ENCODE results near the gene RBM5.

DNA sequence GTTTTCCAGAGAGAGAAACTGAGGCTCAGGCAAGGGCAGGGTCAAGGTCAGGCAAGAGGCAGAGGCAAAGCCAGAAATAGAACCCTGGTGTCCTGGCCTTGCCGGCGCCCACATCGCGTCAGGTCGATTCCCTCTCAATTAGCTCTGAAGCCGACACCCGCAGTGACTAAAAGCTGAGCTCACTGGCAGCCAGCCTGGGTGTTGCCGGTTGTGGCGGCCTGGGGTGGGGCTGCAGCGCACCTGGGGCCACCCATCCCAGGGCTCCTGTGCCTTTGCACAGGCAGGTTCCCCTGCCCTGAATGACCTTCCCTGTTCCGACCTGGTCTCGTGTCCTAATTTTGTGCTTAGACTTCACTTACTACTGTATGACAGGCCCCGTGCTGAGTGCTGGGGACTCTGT is 72.6 kb downstream of the RBM5 start:
- TF ChIP-seq, protein P1, sequence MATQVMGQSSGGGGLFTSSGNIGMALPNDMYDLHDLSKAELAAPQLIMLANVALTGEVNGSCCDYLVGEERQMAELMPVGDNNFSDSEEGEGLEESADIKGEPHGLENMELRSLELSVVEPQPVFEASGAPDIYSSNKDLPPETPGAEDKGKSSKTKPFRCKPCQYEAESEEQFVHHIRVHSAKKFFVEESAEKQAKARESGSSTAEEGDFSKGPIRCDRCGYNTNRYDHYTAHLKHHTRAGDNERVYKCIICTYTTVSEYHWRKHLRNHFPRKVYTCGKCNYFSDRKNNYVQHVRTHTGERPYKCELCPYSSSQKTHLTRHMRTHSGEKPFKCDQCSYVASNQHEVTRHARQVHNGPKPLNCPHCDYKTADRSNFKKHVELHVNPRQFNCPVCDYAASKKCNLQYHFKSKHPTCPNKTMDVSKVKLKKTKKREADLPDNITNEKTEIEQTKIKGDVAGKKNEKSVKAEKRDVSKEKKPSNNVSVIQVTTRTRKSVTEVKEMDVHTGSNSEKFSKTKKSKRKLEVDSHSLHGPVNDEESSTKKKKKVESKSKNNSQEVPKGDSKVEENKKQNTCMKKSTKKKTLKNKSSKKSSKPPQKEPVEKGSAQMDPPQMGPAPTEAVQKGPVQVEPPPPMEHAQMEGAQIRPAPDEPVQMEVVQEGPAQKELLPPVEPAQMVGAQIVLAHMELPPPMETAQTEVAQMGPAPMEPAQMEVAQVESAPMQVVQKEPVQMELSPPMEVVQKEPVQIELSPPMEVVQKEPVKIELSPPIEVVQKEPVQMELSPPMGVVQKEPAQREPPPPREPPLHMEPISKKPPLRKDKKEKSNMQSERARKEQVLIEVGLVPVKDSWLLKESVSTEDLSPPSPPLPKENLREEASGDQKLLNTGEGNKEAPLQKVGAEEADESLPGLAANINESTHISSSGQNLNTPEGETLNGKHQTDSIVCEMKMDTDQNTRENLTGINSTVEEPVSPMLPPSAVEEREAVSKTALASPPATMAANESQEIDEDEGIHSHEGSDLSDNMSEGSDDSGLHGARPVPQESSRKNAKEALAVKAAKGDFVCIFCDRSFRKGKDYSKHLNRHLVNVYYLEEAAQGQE (IDR thresholded peaks at IDR 0.05; ENCODE audit: unreplicated experiment) = no peak
- TF ChIP-seq, protein P2, sequence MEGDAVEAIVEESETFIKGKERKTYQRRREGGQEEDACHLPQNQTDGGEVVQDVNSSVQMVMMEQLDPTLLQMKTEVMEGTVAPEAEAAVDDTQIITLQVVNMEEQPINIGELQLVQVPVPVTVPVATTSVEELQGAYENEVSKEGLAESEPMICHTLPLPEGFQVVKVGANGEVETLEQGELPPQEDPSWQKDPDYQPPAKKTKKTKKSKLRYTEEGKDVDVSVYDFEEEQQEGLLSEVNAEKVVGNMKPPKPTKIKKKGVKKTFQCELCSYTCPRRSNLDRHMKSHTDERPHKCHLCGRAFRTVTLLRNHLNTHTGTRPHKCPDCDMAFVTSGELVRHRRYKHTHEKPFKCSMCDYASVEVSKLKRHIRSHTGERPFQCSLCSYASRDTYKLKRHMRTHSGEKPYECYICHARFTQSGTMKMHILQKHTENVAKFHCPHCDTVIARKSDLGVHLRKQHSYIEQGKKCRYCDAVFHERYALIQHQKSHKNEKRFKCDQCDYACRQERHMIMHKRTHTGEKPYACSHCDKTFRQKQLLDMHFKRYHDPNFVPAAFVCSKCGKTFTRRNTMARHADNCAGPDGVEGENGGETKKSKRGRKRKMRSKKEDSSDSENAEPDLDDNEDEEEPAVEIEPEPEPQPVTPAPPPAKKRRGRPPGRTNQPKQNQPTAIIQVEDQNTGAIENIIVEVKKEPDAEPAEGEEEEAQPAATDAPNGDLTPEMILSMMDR (conservative IDR thresholded peaks at IDR 0.05; ENCODE audit: low read depth in 2 of 2) = no peak
- TF ChIP-seq POLR2AphosphoS5 (IDR thresholded peaks at IDR 0.05; ENCODE audit: low read depth) = no peak
- TF ChIP-seq ZNF331 (CRISPR knock-in tag; IDR thresholded peaks at IDR 0.05; ENCODE audit: low read depth) = no peak
- no peak for TF ChIP-seq EZH2phosphoT487 (IDR thresholded peaks at IDR 0.05; ENCODE audit: unreplicated experiment)
- no peak for TF ChIP-seq CREB1 (CRISPR knock-in tag; IDR thresholded peaks at IDR 0.05; ENCODE audit: low read depth)
- TF ChIP-seq EZH2 (IDR thresholded peaks at IDR 0.05; ENCODE audit: low read depth, unreplicated experiment) = no peak
- TF ChIP-seq STAT1 (IDR thresholded peaks at IDR 0.05; ENCODE audit: unreplicated experiment) = no peak
- no peak for TF ChIP-seq NANOG (IDR thresholded peaks at IDR 0.05; ENCODE audit: borderline replicate concordance)
- no peak for TF ChIP-seq JUNB (IDR thresholded peaks at IDR 0.05; ENCODE audit: unreplicated experiment)
